ENCODE data around the gene IL22. TPM values are rescaled to one million over a fixed set of nuclear protein-coding genes. Genes with fewer than 3 reads are reported as not detected.

Gene IL22
- total and polyA plus RNA-seq, 9 of the 15 experiments (the other 6 are each of a cell fraction or from before 2014, with no cell fraction given), result not detected

GRCh38 chr12:68276402-68276930 lies 23.1 kb upstream of the IL22 start (continued):
- TF ChIP-seq CBX8 (IDR thresholded peaks at IDR 0.05; ENCODE audit: borderline replicate concordance, extremely low read depth, low read depth, low read length, poor library complexity, severe bottlenecking), result peak; percentile 1
- no peak for TF ChIP-seq PYGO2 (tag; IDR thresholded peaks at IDR 0.05)
- TF ChIP-seq HNRNPL (IDR thresholded peaks at IDR 0.05; ENCODE audit: low read depth, low read length), result no peak
- no peak for TF ChIP-seq ZNF398 (CRISPR knock-in tag; IDR thresholded peaks at IDR 0.05)
- TF ChIP-seq EP300 (IDR thresholded peaks at IDR 0.05; ENCODE audit: low read length), result no peak

GRCh38 chr12:68272732-68273131 lies 19.3 kb upstream of the IL22 start:
- ATAC-seq, result no peak
- peaks cover 9 to 12% of the 10 kb centered on the region in 2 experiments for H3K27me3 ChIP-seq (ENCODE audit: control insufficient read depth in 2 of 2, insufficient read depth in 2 of 2, low read length in 2 of 2)
- no peak overlapping the region for H3K9ac ChIP-seq (ENCODE audit: insufficient read depth in 1 of 2, low read depth in 2 of 2, low read length in 2 of 2)
- no peak overlapping the region for H2AFZ ChIP-seq (ENCODE audit: low read depth, low read length)
- in situ Hi-C loops (cut with MboI) (no loop called here), intact Hi-C loops (cut with micrococcal nuclease) (no loop called here)
- H3K4me3 ChIP-seq, result no peak overlapping the region
- H4K20me1 ChIP-seq (replicated peaks; ENCODE audit: control insufficient read depth, insufficient read depth, low read length), result no peaks in the 10 kb centered on the region
- ChIA-PET POLR2A (interaction anchor here (0.6 kb wide), 1 partner anchor 11 kb away, joined by 3 read pairs; no protein-coding TSS in a partner anchor), CTCF (ENCODE audit: low intra/inter-chr PET ratio) (no interaction called here)
- DNase-seq (ENCODE audit: extremely low read depth in 1 of 4, low spot score in 3 of 4), result no peak
- no TSS peak for BruUV-seq (replicated peaks)
- H3K79me2 ChIP-seq (ENCODE audit: control insufficient read depth, insufficient read depth, low read length), result no peaks in the 10 kb centered on the region
- H3K4me1 ChIP-seq (replicated peaks in 1 of 2; ENCODE audit: control insufficient read depth in 2 of 2, insufficient read depth in 2 of 2, low read length in 2 of 2), result no peaks in the 10 kb centered on the region
- H3K9me1 ChIP-seq (ENCODE audit: control insufficient read depth, insufficient read depth, low read length), result no peaks in the 10 kb centered on the region
- no peaks in the 10 kb centered on the region for H3K36me3 ChIP-seq (ENCODE audit: control insufficient read depth, insufficient read depth, low read length)
- H3K27ac ChIP-seq (ENCODE audit: extremely low read depth, low read depth, low read length), result no peak overlapping the region
- FAIRE-seq, result no peak
- H3K4me2 ChIP-seq (ENCODE audit: insufficient read depth, low read length), result no peak overlapping the region
- no peaks in the 10 kb centered on the region for H3K9me3 ChIP-seq (replicated peaks; ENCODE audit: control insufficient read depth, insufficient read depth, low read depth, low read length)
- TF ChIP-seq ZNF23 (CRISPR knock-in tag; IDR thresholded peaks at IDR 0.05) (no peak), ZNF3 (CRISPR knock-in tag; IDR thresholded peaks at IDR 0.05) (peak; percentile 79), ZNF717 (CRISPR knock-in tag; IDR thresholded peaks at IDR 0.05) (no peak), ZC3H8 (IDR thresholded peaks at IDR 0.05) (no peak), RBM14 (IDR thresholded peaks at IDR 0.05; ENCODE audit: borderline replicate concordance, insufficient read depth, low read depth, low read length) (no peak), UBTF (IDR thresholded peaks at IDR 0.05; ENCODE audit: borderline replicate concordance in 1 of 2, low read depth in 2 of 2, low read length in 2 of 2) (no peak), ZFP36 (IDR thresholded peaks at IDR 0.05; ENCODE audit: low read depth, low read length, partially characterized antibody) (peak; percentile 84), ZNF778 (CRISPR knock-in tag; IDR thresholded peaks at IDR 0.05) (no peak), CREB1 (IDR thresholded peaks at IDR 0.05) (no peak), CREB1 (CRISPR knock-in tag; IDR thresholded peaks at IDR 0.05) (no peak), ZNF699 (CRISPR knock-in tag; IDR thresholded peaks at IDR 0.05; ENCODE audit: insufficient replicate concordance) (no peak), ZNF551 (CRISPR knock-in tag; IDR thresholded peaks at IDR 0.05) (no peak), RBM25 (IDR thresholded peaks at IDR 0.05; ENCODE audit: low read depth, low read length, severe bottlenecking) (peak; percentile 25), ZNF311 (CRISPR knock-in tag; IDR thresholded peaks at IDR 0.05) (no peak), TEAD2 (tag; IDR thresholded peaks at IDR 0.05) (no peak)
